LNCaP clone FGC (cell line): ENCODE data around the gene NDUFV1.
"Not testable (repeated sequence)": the region's sequence is repeated elsewhere in the genome, so short reads cannot be mapped to it uniquely, and the experiment has no call there.

Experiments
- DNase-seq: peaks from one replicate; pipeline ENCODE4 v3.0.0-alpha.2; 2011; ENCODE audit warnings: low read depth
- H3K4me3 ChIP-seq: 2 replicates; pipeline ENCODE4 v1.5.1; 2011; ENCODE audit warnings: mild to moderate bottlenecking, low read depth, low read length, control low read depth
- TF ChIP-seq, protein P1 (sequence below): IDR thresholded peaks from 2 replicates; pipeline ENCODE4 v1.5.1; 2012; ENCODE audit warnings: mild to moderate bottlenecking; ENCODE audit not compliant: control insufficient read depth, insufficient read depth; ENCODE audit errors: extremely low read depth

NDUFV1 gene

DNA sequence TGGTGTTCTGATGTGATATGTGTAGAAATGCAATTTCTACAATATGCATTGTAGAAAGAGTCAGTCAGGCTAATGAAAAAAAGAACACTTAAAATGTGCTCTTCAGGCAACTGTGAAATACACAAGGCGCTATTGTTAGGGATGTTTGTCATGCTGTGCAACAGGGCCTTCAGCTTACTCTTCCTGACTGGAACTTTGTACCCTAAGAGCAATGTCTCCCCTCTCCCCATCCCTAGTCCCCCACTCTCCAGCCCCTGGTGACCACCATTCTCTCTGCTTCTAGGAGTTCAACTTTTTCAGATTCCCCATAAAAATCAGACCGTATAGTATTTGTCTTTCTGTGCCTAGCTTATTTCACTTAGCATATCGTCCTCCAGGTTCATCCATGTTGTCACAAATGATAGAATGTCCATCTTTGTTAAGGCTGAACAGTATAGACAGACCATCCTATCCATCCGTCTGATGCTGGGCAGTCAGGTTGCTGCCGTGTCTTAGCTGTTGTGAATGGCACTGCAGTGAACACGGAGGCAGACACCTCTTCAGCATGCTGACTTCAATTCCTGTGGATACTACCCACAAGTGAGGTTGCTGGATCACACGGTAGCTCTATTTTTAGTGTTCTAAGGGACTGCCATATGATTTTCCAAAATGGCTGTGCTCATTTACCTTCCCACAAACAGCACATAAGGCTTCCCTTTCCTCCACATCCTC is 10.7 kb downstream of the NDUFV1 start:
- H3K4me3 ChIP-seq, result no peak overlapping the region
- TF ChIP-seq, protein P1, sequence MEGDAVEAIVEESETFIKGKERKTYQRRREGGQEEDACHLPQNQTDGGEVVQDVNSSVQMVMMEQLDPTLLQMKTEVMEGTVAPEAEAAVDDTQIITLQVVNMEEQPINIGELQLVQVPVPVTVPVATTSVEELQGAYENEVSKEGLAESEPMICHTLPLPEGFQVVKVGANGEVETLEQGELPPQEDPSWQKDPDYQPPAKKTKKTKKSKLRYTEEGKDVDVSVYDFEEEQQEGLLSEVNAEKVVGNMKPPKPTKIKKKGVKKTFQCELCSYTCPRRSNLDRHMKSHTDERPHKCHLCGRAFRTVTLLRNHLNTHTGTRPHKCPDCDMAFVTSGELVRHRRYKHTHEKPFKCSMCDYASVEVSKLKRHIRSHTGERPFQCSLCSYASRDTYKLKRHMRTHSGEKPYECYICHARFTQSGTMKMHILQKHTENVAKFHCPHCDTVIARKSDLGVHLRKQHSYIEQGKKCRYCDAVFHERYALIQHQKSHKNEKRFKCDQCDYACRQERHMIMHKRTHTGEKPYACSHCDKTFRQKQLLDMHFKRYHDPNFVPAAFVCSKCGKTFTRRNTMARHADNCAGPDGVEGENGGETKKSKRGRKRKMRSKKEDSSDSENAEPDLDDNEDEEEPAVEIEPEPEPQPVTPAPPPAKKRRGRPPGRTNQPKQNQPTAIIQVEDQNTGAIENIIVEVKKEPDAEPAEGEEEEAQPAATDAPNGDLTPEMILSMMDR, result no peak
- no peak for DNase-seq

GRCh38 chr11:67618901-67619659 is 12.3 kb downstream of the NDUFV1 start:
- DNase-seq, H3K4me3 ChIP-seq: not testable (repeated sequence)

- not testable (repeated sequence) for DNase-seq, H3K4me3 ChIP-seq
Measured at GRCh38 chr11:67619683-67620618, 13.2 kb downstream of the NDUFV1 start.

DNA sequence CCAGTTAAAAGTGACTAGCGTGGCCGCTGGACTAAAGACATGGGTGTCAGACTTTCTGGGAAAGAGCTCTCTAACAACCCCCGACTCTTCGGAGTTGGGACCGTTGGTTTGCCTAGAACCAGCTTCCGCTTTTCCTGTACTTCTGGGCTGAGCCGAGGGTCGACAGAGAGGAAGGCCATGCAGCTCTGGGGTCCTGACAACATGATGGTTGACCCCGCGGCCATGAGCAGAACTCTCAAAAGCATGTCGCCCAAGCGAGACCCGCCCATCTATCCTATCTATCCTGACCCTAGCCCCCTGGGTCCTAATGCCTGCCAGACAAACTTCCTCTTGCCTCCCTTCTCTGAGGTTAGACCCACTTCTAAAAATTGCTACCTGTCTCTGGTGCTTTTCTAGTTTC is 13.9 kb downstream of the NDUFV1 start:
- not testable (repeated sequence) for DNase-seq, H3K4me3 ChIP-seq

DNA sequence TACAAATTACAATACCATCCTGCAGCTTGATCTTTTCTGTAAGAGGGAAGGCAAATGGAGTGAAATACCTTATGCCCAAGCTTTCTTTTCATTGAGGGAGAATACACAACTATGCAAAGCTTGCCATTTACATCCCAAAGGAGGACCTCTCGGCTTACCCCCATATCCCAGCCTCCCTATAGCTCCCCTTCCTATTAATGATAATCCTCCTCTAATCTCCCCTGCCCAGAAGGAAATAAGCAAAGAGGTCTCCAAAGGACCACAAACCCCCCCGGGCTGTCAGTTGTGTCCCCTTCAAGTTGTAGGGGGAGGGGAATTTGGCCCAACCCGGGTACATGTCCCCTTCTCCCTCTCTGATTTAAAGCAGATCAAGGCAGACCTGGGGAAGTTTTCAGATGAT is 15.2 kb downstream of the NDUFV1 start:
- H3K4me3 ChIP-seq, DNase-seq: not testable (repeated sequence)

DNA sequence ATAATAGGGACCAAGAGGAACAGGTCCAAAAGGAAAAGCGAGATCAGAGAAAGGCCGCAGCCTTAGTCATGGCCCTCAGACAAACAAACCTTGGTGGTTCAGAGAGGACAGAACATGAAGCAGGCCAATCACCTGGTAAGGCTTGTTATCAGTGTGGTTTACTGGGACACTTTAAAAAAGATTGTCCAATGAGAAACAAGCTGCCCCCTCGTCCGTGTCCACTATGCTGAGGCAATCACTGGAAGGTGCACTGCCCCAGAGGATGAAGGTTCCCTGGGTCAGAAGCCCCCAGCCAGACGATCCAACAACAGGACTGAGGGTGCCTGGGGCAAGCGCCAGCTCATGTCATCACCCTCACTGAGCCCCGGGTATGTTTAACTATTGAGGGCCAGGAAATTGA is 16.2 kb downstream of the NDUFV1 start:
- DNase-seq, H3K4me3 ChIP-seq: not testable (repeated sequence)

- not testable (repeated sequence) for DNase-seq, H3K4me3 ChIP-seq
Measured at GRCh38 chr11:67623795-67624194, 17.1 kb downstream of the NDUFV1 start.

DNA sequence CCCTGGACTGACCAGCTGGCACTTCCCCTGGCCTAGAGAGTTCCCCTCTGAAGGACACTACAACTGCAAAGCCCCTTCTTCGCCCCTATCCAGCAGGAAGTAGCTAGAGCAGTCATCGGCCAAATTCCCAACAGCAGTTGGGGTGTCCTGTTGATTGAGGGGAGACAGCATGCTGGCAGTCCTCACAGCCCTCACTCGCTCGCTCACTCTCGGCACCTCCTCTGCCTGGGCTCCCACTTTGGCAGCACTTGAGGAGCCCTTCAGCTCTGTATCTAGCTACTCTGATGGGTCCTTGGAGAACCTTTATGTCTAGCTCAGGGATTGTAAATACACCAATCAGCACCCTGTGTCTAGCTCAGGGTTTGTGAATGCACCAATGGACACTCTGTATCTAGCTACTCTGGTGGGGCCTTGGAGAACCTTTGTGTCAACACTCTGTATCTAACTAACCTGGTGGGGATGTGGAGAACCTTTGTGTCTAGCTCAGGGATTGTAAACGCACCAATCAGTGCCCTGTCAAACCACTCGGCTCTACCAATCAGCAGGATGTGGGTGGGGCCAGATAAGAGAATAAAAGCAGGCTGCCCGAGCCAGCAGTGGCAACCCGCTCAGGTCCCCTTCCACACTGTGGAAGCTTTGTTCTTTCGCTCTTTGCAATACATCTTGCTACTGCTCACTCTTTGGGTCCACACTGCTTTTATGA is 19.5 kb downstream of the NDUFV1 start:
- not testable (repeated sequence) for H3K4me3 ChIP-seq, DNase-seq

- no peak for DNase-seq
- TF ChIP-seq, protein P1, result no peak
- no peak overlapping the region for H3K4me3 ChIP-seq
Measured at GRCh38 chr11:67626970-67627369, 20.2 kb downstream of the NDUFV1 start.

GRCh38 chr11:67627441-67627811 is 20.7 kb downstream of the NDUFV1 start:
- DNase-seq, result no peak
- TF ChIP-seq, protein P1, result no peak
- H3K4me3 ChIP-seq, result no peak overlapping the region
